ENCODE results near the gene TRAPPC2. TPM values are rescaled to one million over a fixed set of nuclear protein-coding genes. Genes with fewer than 3 reads are reported as not detected.
"Not testable (repeated sequence)": the region's sequence is repeated elsewhere in the genome, so short reads cannot be mapped to it uniquely, and the experiment has no call there.

TRAPPC2 gene
- total RNA-seq, 1 donor from 2014 or later = 17.9 TPM

DNA sequence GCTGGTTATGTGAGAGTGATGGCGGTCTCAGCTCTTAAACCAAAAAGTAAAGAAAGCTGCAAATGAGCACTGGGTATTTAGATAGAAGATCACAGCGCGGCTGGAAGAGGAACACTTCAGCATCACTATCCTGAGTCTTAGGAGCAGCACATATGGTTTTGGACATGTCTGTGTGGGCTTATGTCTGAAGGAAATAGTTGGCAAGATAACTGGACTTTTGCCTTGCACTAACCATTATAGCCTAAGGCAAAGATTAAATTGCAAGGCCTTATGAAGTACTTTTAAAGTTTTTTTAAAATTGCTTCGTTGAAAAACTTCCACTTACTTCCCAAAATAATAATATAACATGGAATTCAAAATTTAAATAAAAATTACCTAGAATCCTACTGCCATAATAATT, 50.1 kb downstream of the TRAPPC2 start:
- no peak for FAIRE-seq
- no peak for TF ChIP-seq CTCF (IDR thresholded peaks at IDR 0.05; ENCODE audit: insufficient read depth, low read length, severe bottlenecking)

GRCh38 chrX:13681595-13681994, 52.8 kb downstream of the TRAPPC2 start:
- Histone ChIP-seq H3K4me3 (ENCODE audit: low read depth, low read length) (no peak overlapping the region), H3K36me3 (ENCODE audit: control insufficient read depth, insufficient read depth, low read length) (no peaks in the 10 kb centered on the region), H3K27me3 (ENCODE audit: control insufficient read depth, insufficient read depth, low read length) (no peaks in the 10 kb centered on the region)
- no peak for TF ChIP-seq CTCF (IDR thresholded peaks at IDR 0.05; ENCODE audit: insufficient read depth, low read length, severe bottlenecking)
- FAIRE-seq = no peak
- no peak for DNase-seq (ENCODE audit: low read depth)

More for the DNA sequence above, 50.1 kb downstream of the TRAPPC2 start:
- Histone ChIP-seq H3K36me3 (ENCODE audit: control insufficient read depth, insufficient read depth, low read length) (no peaks in the 10 kb centered on the region), H3K27me3 (ENCODE audit: control insufficient read depth, insufficient read depth, low read length) (no peaks in the 10 kb centered on the region), H3K4me3 (ENCODE audit: low read depth, low read length) (no peak overlapping the region)
- DNase-seq (ENCODE audit: low read depth) = no peak

DNA sequence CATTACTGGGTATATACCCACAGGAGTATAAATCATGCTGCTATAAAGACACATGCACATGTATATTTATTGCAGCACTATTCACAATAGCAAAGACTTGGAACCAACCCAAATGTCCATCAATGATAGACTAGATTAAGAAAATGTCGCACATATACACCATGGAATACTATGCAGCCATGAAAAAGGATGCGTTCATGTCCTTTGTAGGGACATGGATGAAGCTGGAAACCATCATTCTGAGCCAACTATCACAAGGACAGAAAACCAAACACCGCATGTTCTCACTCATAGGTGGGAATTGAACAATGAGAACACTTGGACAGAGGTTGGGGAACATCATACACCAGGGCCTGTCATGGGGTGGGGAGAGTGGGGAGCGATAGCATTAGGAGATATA, 54.7 kb downstream of the TRAPPC2 start:
- FAIRE-seq; H3K4me3 ChIP-seq (ENCODE audit: low read depth, low read length); H3K36me3 ChIP-seq (ENCODE audit: control insufficient read depth, insufficient read depth, low read length); DNase-seq (ENCODE audit: low read depth); H3K27me3 ChIP-seq (ENCODE audit: control insufficient read depth, insufficient read depth, low read length): not testable (repeated sequence)

GRCh38 chrX:13676885-13677284, 57.5 kb downstream of the TRAPPC2 start:
- Histone ChIP-seq H3K27me3 (ENCODE audit: control insufficient read depth, insufficient read depth, low read length) (no peaks in the 10 kb centered on the region), H3K4me3 (ENCODE audit: low read depth, low read length) (no peak overlapping the region), H3K36me3 (ENCODE audit: control insufficient read depth, insufficient read depth, low read length) (no peaks in the 10 kb centered on the region)
- FAIRE-seq (no peak), DNase-seq (ENCODE audit: low read depth) (no peak)
- no peak for TF ChIP-seq CTCF (IDR thresholded peaks at IDR 0.05; ENCODE audit: insufficient read depth, low read length, severe bottlenecking)

DNA sequence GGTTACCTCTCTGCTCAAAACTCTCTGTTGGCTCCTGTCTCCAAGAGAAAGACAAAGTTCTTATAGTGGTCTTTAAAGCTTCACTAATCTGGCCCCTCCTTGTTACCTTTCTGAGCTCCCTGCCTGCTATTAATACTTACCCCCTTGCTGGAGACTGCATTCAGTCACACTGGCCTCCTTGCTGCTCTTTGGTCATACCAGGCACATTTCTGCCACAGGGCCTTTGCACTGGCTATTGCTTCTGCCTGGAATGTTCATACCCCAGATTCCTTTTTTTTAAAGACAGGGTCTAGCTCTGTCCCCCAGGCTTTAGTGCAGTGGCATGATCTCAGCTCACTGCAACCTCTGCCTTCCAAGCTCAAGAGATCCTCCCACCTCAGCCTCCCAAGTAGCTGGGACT, 61.4 kb downstream of the TRAPPC2 start:
- H3K27me3 ChIP-seq (ENCODE audit: control insufficient read depth, insufficient read depth, low read length) = no peaks in the 10 kb centered on the region
- no peak for TF ChIP-seq CTCF (IDR thresholded peaks at IDR 0.05; ENCODE audit: insufficient read depth, low read length, severe bottlenecking)
- no peaks in the 10 kb centered on the region for H3K36me3 ChIP-seq (ENCODE audit: control insufficient read depth, insufficient read depth, low read length)
- FAIRE-seq (no peak), DNase-seq (ENCODE audit: low read depth) (no peak)
- H3K4me3 ChIP-seq (ENCODE audit: low read depth, low read length) = no peak overlapping the region

- TF ChIP-seq CTCF (IDR thresholded peaks at IDR 0.05; ENCODE audit: insufficient read depth, low read length, severe bottlenecking) = no peak
- FAIRE-seq (no peak), DNase-seq (ENCODE audit: low read depth) (no peak)
- Histone ChIP-seq H3K4me3 (ENCODE audit: low read depth, low read length) (no peak overlapping the region), H3K27me3 (ENCODE audit: control insufficient read depth, insufficient read depth, low read length) (no peaks in the 10 kb centered on the region), H3K36me3 (ENCODE audit: control insufficient read depth, insufficient read depth, low read length) (no peaks in the 10 kb centered on the region)
These were observed 64.2 kb downstream of the TRAPPC2 start for GRCh38 chrX:13670197-13670596.

DNA sequence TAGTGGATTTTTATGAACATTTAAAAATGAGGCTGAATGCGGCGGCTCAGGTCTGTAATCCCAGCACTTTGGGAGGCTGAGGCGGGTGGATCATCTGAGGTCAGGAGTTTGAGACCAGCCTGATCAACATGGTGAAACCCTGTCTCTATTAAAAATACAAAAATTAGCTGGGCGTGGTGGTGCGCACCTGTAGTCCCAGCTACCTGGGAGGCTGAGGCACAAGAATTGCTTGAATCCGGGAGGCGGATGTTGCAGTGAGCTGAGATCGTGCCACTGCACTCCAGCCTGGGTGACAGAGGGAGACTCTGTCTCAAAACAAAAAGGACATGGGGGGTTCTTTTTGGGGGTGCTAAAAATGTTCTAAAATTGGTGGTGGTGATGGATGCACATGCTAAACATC, 64.7 kb downstream of the TRAPPC2 start:
- H3K27me3 ChIP-seq (ENCODE audit: control insufficient read depth, insufficient read depth, low read length); H3K4me3 ChIP-seq (ENCODE audit: low read depth, low read length); FAIRE-seq; DNase-seq (ENCODE audit: low read depth); H3K36me3 ChIP-seq (ENCODE audit: control insufficient read depth, insufficient read depth, low read length): not testable (repeated sequence)

All from bronchial epithelial cell (primary cell).